Loucy (cell line): ENCODE results near the gene CELF3.

ENCODE experiments used
- H2AFZ ChIP-seq: fragments of 200-600 bp; sonication (generic); 2 replicates; pipeline ENCODE4 v1.6.0; 2016; ENCODE audit warnings: antibody characterized with exemption, mild to moderate bottlenecking, low read length, moderate library complexity
- H3F3A ChIP-seq: fragments of 200-600 bp; 2 replicates; pipeline ENCODE4 v1.6.0; 2016; ENCODE audit warnings: antibody characterized with exemption, low read depth, mild to moderate bottlenecking
- H3K27me3 ChIP-seq: fragments of 200-600 bp; sonication (generic); 2 replicates; pipeline ENCODE4 v1.6.1; 2014; ENCODE audit warnings: low read length, mild to moderate bottlenecking; ENCODE audit not compliant: insufficient read depth, poor library complexity, severe bottlenecking
- H3K36me3 ChIP-seq: fragments of 200-600 bp; sonication (generic); 2 replicates; pipeline ENCODE4 v1.6.1; 2016; ENCODE audit warnings: low read length; ENCODE audit not compliant: insufficient read depth
- H3K4me1 ChIP-seq: fragments of 200-600 bp; sonication (generic); 2 replicates; pipeline ENCODE4 v1.5.1; 2014; ENCODE audit warnings: low read length, mild to moderate bottlenecking; ENCODE audit not compliant: insufficient read depth, poor library complexity, severe bottlenecking
- H3K4me2 ChIP-seq: fragments of 200-600 bp; sonication (generic); 2 replicates; pipeline ENCODE4 v1.6.0; 2014; ENCODE audit warnings: antibody characterized with exemption, low read length, low read depth, mild to moderate bottlenecking; ENCODE audit not compliant: poor library complexity, severe bottlenecking
- H3K4me3 ChIP-seq: fragments of 200-600 bp; sonication (generic); 2 replicates; pipeline ENCODE4 v1.5.1; 2014; ENCODE audit warnings: low read length, mild to moderate bottlenecking, mixed read lengths; ENCODE audit not compliant: poor library complexity, severe bottlenecking
- H3K79me2 ChIP-seq: fragments of 200-600 bp; sonication (generic); 2 replicates; pipeline ENCODE4 v1.6.1; 2014; ENCODE audit warnings: low read length; ENCODE audit not compliant: insufficient read depth
- H3K9ac ChIP-seq: fragments of 200-600 bp; sonication (generic); 2 replicates; pipeline ENCODE4 v1.6.0; 2014; ENCODE audit warnings: mild to moderate bottlenecking, low read depth, low read length, moderate library complexity; ENCODE audit not compliant: poor library complexity, severe bottlenecking
- H3K9me2 ChIP-seq: fragments of 200-600 bp; sonication (generic); replicated peaks from 2 replicates; pipeline ENCODE4 v1.6.1; 2016; ENCODE audit warnings: low read depth, low read length, mixed read lengths
- H3K9me3 ChIP-seq: fragments of 200-600 bp; sonication (generic); 2 replicates; pipeline ENCODE4 v1.6.1; 2014; ENCODE audit warnings: mild to moderate bottlenecking, antibody characterized with exemption, low read length, low read depth; ENCODE audit not compliant: insufficient read depth
- H4K20me1 ChIP-seq: fragments of 200-600 bp; sonication (generic); 2 replicates; pipeline ENCODE4 v1.6.0; 2014; ENCODE audit warnings: antibody characterized with exemption, low read length, mild to moderate bottlenecking; ENCODE audit not compliant: insufficient read depth, poor library complexity, severe bottlenecking
- CTCF ChIP-seq: fragments of 200-600 bp; sonication (generic); conservative IDR thresholded peaks from 2 replicates; pipeline ENCODE4 v1.5.1; 2014; ENCODE audit warnings: mild to moderate bottlenecking, antibody characterized with exemption, low read length
- EZH2phosphoT487 ChIP-seq: fragments of 200-600 bp; IDR thresholded peaks from 2 replicates; pipeline ENCODE4 v1.6.1; 2018; ENCODE audit warnings: antibody characterized with exemption, mild to moderate bottlenecking, moderate library complexity, borderline replicate concordance

The CELF3 gene

GRCh38 chr1:151705146-151705545 lies 11.5 kb downstream of the CELF3 start:
- Histone ChIP-seq H3K79me2 (no peaks in the 10 kb centered on the region), H3K36me3 (no peaks in the 10 kb centered on the region; the same call in 1 of the 2 replicates), H4K20me1 (no peaks in the 10 kb centered on the region), H3K4me1 (peaks cover 37% of the 10 kb centered on the region), H3K27me3 (no peaks in the 10 kb centered on the region), H3K4me2 (no peak overlapping the region), H3K9me3 (no peaks in the 10 kb centered on the region), H3K4me3 (no peak overlapping the region), H3K9me2 (no peaks in the 10 kb centered on the region), H2AFZ (no peak overlapping the region), H3K9ac (no peak overlapping the region), H3F3A (no peaks in the 10 kb centered on the region)
- no peak for TF ChIP-seq CTCF
- TF ChIP-seq EZH2phosphoT487, result no peak

- Histone ChIP-seq H4K20me1 (no peaks in the 10 kb centered on the region), H3K9ac (peak overlapping the region; percentile 59), H3F3A (no peaks in the 10 kb centered on the region), H3K9me3 (no peaks in the 10 kb centered on the region), H3K4me2 (peak overlapping the region; percentile 84), H3K9me2 (no peaks in the 10 kb centered on the region), H3K4me1 (peaks cover 37% of the 10 kb centered on the region), H2AFZ (no peak overlapping the region), H3K79me2 (no peaks in the 10 kb centered on the region), H3K4me3 (peak overlapping the region; percentile 61), H3K36me3 (peaks cover 3% of the 10 kb centered on the region; the same call in 1 of the 2 replicates), H3K27me3 (no peaks in the 10 kb centered on the region)
- no peak for TF ChIP-seq CTCF
These were observed 12.4 kb downstream of the CELF3 start for GRCh38 chr1:151704246-151704645.

GRCh38 chr1:151703813-151704212 lies 12.8 kb downstream of the CELF3 start:
- Histone ChIP-seq H3K9me3 (no peaks in the 10 kb centered on the region), H3K36me3 (peaks cover 7% of the 10 kb centered on the region; the same call in 1 of the 2 replicates), H3K9me2 (no peaks in the 10 kb centered on the region), H3K79me2 (no peaks in the 10 kb centered on the region), H3K4me2 (peak overlapping the region; percentile 84), H3K4me3 (peak overlapping the region; percentile 61), H3K27me3 (no peaks in the 10 kb centered on the region), H3K4me1 (peaks cover 37% of the 10 kb centered on the region), H3F3A (no peaks in the 10 kb centered on the region), H3K9ac (peak overlapping the region; percentile 59), H2AFZ (no peak overlapping the region), H4K20me1 (no peaks in the 10 kb centered on the region)
- TF ChIP-seq CTCF, result no peak
- no peak for TF ChIP-seq EZH2phosphoT487
